IgD-negative memory B cell (primary cell): ENCODE results near the gene CHN2. TPM values are rescaled to one million over a fixed set of nuclear protein-coding genes. Genes with fewer than 3 reads are reported as not detected.
A peak's percentile ranks its signal among the peaks of the same experiment; 100 is the strongest.
"Not testable (repeated sequence)": the region's sequence is repeated elsewhere in the genome, so short reads cannot be mapped to it uniquely, and the experiment has no call there.

Experiments used
- H3K27ac Mint-ChIP-seq, 3 donors: one replicate each; pipeline ENCODE4 v1.8.0; 2020 to 2022; ENCODE audit warnings: mild to moderate bottlenecking in 3 of 3, mixed read lengths in 3 of 3, moderate library complexity in 1 of 3
- H3K27me3 Mint-ChIP-seq: one replicate; pipeline ENCODE4 v1.8.0; 2021; ENCODE audit warnings: mixed read lengths
- H3K36me3 Mint-ChIP-seq: one replicate; pipeline ENCODE4 v1.8.0; 2020; ENCODE audit warnings: mild to moderate bottlenecking, mixed read lengths
- H3K4me1 Mint-ChIP-seq, 3 donors: one replicate each; pipeline ENCODE4 v1.8.0; 2020 to 2022; ENCODE audit warnings: mixed read lengths in 3 of 3, mild to moderate bottlenecking in 1 of 3
- H3K4me3 Mint-ChIP-seq, 4 donors: one replicate each; pipeline ENCODE4 v1.8.0; 2020 to 2022; ENCODE audit warnings: mild to moderate bottlenecking in 4 of 4, mixed read lengths in 4 of 4, moderate library complexity in 3 of 4
- H3K9me3 Mint-ChIP-seq, 3 donors: one replicate each; pipeline ENCODE4 v1.8.0; 2020 to 2021; ENCODE audit warnings: mixed read lengths in 3 of 3, mild to moderate bottlenecking in 1 of 3
- polyA plus RNA-seq: library from polyadenylated mRNA; unstranded; fragments of 300-500 nt; fragmentation: Illumina TruSeq; gene quantifications from one replicate; pipeline ENCODE4 v1.2.3, GENCODE V29; 2021

CHN2 gene
- polyA plus RNA-seq, 1 donor from 2014 or later: 3.0 TPM

DNA sequence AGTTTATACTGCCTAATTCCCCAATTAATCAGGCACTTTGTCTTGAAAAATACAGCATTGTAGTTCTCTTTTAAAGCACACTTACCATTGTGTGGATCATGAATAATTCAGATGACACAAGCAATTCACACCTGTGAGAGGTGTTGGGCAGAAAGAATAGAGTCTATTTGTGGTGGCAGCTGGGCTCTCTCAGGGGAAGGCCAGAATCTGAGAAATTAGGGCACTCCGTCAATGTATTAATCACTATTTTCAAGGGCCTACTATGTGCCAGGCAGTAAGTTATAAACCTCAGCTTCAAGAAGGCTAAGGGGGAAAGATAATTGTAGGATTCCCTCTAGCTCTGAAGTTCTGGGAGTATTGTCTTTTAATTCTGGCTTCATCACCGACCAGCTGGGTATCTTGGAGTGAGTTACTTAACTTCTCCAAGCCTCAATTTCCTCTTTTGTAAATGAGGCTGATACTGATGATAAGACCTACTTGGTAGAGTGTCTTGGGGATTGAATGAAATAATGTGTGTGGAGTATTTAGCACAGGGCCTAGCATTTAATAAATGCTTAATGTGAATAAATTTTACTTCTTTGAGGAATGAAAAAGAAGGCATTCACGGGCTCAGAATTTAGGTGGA, 2.5 kb downstream of the CHN2 start:
- peaks cover 34% of the 10 kb centered on the region for H3K27me3 Mint-ChIP-seq
- H3K36me3 Mint-ChIP-seq: no peaks in the 10 kb centered on the region
- H3K27ac Mint-ChIP-seq: no peak overlapping the region
- peaks cover 5 to 28% (median 12%) of the 10 kb centered on the region in 3 donors for H3K4me1 Mint-ChIP-seq
- peak overlapping the region in 1 of 4 donors; percentile 70 for H3K4me3 Mint-ChIP-seq
- no peaks in the 10 kb centered on the region for H3K9me3 Mint-ChIP-seq

- Mint-ChIP-seq H3K4me1 (peaks cover 5 to 25% (median 16%) of the 10 kb centered on the region in 3 donors), H3K9me3 (no peaks in the 10 kb centered on the region), H3K4me3 (peak overlapping the region in 1 of 4 donors; percentile 32), H3K27ac (no peak overlapping the region), H3K27me3 (peaks cover 32% of the 10 kb centered on the region), H3K36me3 (no peaks in the 10 kb centered on the region)
Measured at GRCh38 chr7:29197916-29198315, 3.3 kb downstream of the CHN2 start.

GRCh38 chr7:29199776-29200175, 5.2 kb downstream of the CHN2 start:
- Mint-ChIP-seq H3K4me3 (no peak overlapping the region), H3K27ac (no peak overlapping the region), H3K36me3 (no peaks in the 10 kb centered on the region), H3K9me3 (no peaks in the 10 kb centered on the region), H3K4me1 (peaks cover 3 to 24% (median 16%) of the 10 kb centered on the region in 3 donors), H3K27me3 (peaks cover 27% of the 10 kb centered on the region)

DNA sequence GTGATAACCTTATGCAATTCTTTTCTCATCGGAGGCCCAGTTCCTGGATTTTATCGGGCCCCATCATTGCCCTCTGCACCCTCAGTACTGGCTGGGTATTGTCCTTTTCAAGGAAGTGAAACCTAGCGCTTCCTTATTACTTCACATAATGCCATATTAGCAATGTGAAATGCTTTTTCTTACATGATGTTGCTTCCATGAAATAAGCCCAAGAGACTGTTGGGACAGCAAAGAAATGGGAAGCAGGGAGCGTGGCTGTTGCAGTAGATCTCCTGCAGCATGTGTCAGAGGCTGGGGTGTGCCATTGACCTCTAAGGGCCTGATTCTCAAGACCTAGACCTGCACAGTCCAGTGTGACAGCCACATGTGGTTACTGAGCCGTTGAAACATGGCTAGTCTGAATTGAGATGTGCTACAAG, 8.1 kb downstream of the CHN2 start:
- Mint-ChIP-seq H3K9me3 (no peaks in the 10 kb centered on the region), H3K27me3 (peaks cover 13% of the 10 kb centered on the region), H3K4me1 (peaks cover 0 to 7% (median 4%) of the 10 kb centered on the region in 3 donors), H3K27ac (no peak overlapping the region), H3K4me3 (no peak overlapping the region), H3K36me3 (no peaks in the 10 kb centered on the region)

GRCh38 chr7:29204491-29205272, 10.1 kb downstream of the CHN2 start:
- H3K27me3 Mint-ChIP-seq: peaks cover 5% of the 10 kb centered on the region

GRCh38 chr7:29207162-29207801, 12.7 kb downstream of the CHN2 start:
- no peaks in the 10 kb centered on the region for H3K9me3 Mint-ChIP-seq
- no peak overlapping the region for H3K4me3 Mint-ChIP-seq
- no peak overlapping the region for H3K27ac Mint-ChIP-seq
- H3K4me1 Mint-ChIP-seq: peaks cover 0 to 5% (median 4%) of the 10 kb centered on the region in 3 donors
- peaks cover 7% of the 10 kb centered on the region for H3K27me3 Mint-ChIP-seq
- H3K36me3 Mint-ChIP-seq: peaks cover 2% of the 10 kb centered on the region

More at GRCh38 chr7:29204491-29205272, 10.1 kb downstream of the CHN2 start:
- no peaks in the 10 kb centered on the region for H3K36me3 Mint-ChIP-seq
- peaks cover 0 to 7% (median 4%) of the 10 kb centered on the region in 3 donors for H3K4me1 Mint-ChIP-seq
- H3K9me3 Mint-ChIP-seq: no peaks in the 10 kb centered on the region
- H3K4me3 Mint-ChIP-seq: no peak overlapping the region
- H3K27ac Mint-ChIP-seq: no peak overlapping the region

DNA sequence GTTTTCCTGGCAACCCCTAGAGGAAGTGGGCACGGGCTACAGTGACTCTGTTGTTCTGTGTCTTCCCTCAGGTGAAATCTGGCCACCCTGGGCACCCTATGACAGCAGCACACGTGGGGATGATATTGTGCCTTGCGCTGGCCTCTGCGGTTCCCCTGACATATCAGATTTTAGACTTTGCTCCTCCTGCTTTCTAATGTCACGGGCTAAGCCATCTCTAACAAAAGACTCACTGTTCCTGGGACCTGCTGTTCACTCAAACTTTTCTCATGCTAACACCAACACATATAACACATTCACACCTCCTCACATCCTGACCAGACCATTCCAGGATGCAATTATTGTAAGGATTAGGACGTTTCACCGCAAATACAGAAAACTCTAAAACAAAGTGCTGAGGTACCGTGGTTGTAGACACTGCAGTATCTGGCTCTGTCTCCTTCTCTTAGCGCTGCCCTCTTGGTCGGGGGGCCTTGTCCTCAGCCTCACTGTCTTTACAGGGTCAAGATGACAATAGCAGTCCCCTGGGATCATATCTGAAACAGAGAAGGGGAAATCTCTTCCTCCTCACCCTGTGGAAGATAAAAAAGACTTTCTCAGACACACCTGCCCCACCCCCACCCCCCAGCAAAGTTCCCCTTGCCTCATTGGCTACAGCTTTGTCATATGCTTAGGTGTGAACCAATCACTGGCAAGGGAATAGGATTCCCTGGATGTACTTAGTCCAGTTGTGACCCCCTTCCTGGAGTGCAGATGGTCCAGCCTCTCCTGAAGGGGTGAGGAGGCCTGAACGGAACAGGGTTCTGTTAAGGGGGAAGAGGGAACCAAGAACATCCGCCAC, 14.1 kb downstream of the CHN2 start:
- Mint-ChIP-seq H3K27ac (no peak overlapping the region), H3K4me3 (no peak overlapping the region), H3K27me3 (peaks cover 7% of the 10 kb centered on the region), H3K4me1 (peaks cover 0 to 1% (median 0%) of the 10 kb centered on the region in 3 donors), H3K9me3 (no peaks in the 10 kb centered on the region), H3K36me3 (peaks cover 2% of the 10 kb centered on the region)

- Mint-ChIP-seq H3K9me3 (no peaks in the 10 kb centered on the region), H3K27ac (no peak overlapping the region), H3K4me1 (peaks cover 0 to 1% (median 0%) of the 10 kb centered on the region in 3 donors), H3K27me3 (peaks cover 9% of the 10 kb centered on the region), H3K4me3 (no peak overlapping the region), H3K36me3 (peaks cover 2% of the 10 kb centered on the region)
Measured at GRCh38 chr7:29209745-29210144, 15.2 kb downstream of the CHN2 start.

DNA sequence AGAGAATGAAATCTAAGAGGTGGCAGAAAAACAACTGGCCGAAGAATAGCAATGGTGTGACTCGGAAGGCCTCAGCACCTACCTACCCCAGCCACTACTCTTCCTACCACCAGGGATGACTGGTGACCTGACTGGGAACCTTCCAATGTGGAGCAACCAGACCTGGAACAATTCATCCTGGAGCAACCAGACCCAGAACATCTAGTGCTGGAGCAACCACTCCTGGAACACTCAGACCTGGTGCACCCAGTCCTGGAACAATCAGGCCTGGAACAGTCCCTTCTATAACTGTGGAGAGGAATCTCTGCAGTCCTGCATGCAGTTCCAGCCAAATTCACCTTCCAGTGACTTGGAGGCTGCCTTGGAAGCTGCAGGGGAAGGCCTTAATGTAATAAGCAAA, 18.2 kb downstream of the CHN2 start:
- not testable (repeated sequence) for H3K4me1 Mint-ChIP-seq, H3K36me3 Mint-ChIP-seq, H3K9me3 Mint-ChIP-seq, H3K27ac Mint-ChIP-seq, H3K4me3 Mint-ChIP-seq
- H3K27me3 Mint-ChIP-seq: peaks cover 11% of the 10 kb centered on the region

GRCh38 chr7:29214056-29214455, 19.5 kb downstream of the CHN2 start:
- peaks cover 2% of the 10 kb centered on the region for H3K36me3 Mint-ChIP-seq
- H3K4me3 Mint-ChIP-seq: no peak overlapping the region
- peaks cover 0 to 1% (median 0%) of the 10 kb centered on the region in 3 donors for H3K9me3 Mint-ChIP-seq
- H3K27me3 Mint-ChIP-seq: peaks cover 11% of the 10 kb centered on the region
- H3K27ac Mint-ChIP-seq: no peak overlapping the region
- peaks cover 0 to 1% (median 0%) of the 10 kb centered on the region in 3 donors for H3K4me1 Mint-ChIP-seq

- Mint-ChIP-seq H3K9me3 (peaks cover 0 to 1% (median 0%) of the 10 kb centered on the region in 3 donors), H3K4me3 (no peak overlapping the region), H3K27ac (no peak overlapping the region), H3K36me3 (peaks cover 2% of the 10 kb centered on the region), H3K27me3 (peaks cover 8% of the 10 kb centered on the region), H3K4me1 (peaks cover 0 to 1% (median 0%) of the 10 kb centered on the region in 3 donors)
Measured at GRCh38 chr7:29214816-29215215, 20.2 kb downstream of the CHN2 start.

DNA sequence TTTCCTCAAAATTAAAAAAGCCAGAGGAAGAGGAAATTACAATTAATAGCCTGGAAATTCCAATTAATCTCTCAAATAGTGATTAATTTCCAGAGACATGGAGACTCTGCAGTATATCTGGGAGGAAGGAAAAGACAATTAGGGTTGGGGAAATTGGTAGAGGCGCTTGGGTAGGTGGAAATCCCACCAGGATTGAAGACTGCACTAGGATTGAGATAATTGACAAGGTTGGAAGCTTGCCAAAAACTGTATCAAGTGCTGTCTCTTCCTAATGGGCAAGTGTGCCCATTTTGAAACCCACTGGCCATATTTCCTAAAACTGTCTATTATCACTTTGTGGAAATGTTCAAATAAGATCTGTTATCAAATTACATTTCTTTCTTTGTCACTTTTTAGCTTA, 21.6 kb downstream of the CHN2 start:
- peaks cover 0 to 1% (median 0%) of the 10 kb centered on the region in 3 donors for H3K4me1 Mint-ChIP-seq
- H3K27ac Mint-ChIP-seq: no peak overlapping the region
- peaks cover 2% of the 10 kb centered on the region for H3K36me3 Mint-ChIP-seq
- peaks cover 1 to 3% (median 2%) of the 10 kb centered on the region in 3 donors for H3K9me3 Mint-ChIP-seq
- H3K4me3 Mint-ChIP-seq: no peak overlapping the region
- H3K27me3 Mint-ChIP-seq: peaks cover 4% of the 10 kb centered on the region

DNA sequence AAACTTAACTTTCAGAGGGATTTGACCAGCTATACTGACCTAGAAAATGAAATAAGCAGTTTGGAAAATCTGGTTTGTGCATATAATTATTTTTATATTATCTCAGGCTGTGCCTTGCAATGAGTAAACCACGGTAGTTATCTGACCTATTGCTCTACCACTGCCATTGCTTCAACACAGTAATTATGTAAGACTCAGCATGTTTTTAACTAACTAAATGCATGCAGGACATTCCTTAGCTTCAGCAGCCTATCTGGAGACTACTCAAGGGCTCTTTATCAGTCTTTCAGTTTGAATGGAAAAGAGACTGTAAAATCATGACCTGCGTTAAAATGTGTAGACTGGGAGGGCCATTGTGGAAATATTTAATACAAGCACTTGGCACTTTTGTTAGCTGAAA, 22.5 kb downstream of the CHN2 start:
- Mint-ChIP-seq H3K27me3 (peaks cover 8% of the 10 kb centered on the region), H3K36me3 (peaks cover 2% of the 10 kb centered on the region), H3K4me3 (no peak overlapping the region), H3K9me3 (peaks cover 1 to 11% (median 4%) of the 10 kb centered on the region in 3 donors), H3K27ac (no peak overlapping the region), H3K4me1 (no peaks in the 10 kb centered on the region)

DNA sequence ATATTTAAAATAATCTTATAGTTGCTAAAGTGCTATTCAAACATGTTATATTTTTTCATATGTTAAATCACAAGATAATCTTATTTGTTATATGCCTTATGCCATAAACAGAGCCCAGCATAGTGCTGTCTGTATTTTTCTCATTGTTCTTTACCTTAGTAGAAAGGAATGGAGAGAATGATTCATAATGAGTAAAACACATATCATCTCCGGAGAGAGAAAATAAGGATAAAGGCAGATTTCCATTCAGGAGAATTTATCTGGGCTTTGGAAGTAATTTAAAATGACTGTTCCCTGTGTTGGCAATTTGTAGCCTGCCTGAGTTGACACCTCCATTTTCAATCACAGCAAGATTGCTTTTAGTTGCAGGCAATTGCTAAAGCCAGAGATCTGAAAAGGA, 30.2 kb downstream of the CHN2 start:
- Mint-ChIP-seq H3K27me3 (peaks cover 4% of the 10 kb centered on the region), H3K9me3 (peaks cover 0 to 11% (median 4%) of the 10 kb centered on the region in 3 donors), H3K4me1 (no peaks in the 10 kb centered on the region), H3K4me3 (no peak overlapping the region), H3K36me3 (no peaks in the 10 kb centered on the region), H3K27ac (no peak overlapping the region)
